Esophagus (tissue), 2 donors: ENCODE data around the gene TRIM29. TPM values are rescaled to one million over a fixed set of nuclear protein-coding genes. Genes with fewer than 3 reads are reported as not detected.

ENCODE experiments used
- H3K27ac ChIP-seq, 2 donors: one replicate each; pipeline ENCODE4 v1.5.1; 2013; ENCODE audit warnings: low read depth in 2 of 2, mild to moderate bottlenecking in 2 of 2, inconsistent platforms in 1 of 2, low read length in 1 of 2, moderate library complexity in 1 of 2
- H3K27me3 ChIP-seq, 2 donors: one replicate each; pipeline ENCODE4 v1.6.1; 2013; ENCODE audit warnings: low read length in 2 of 2, control low read depth in 1 of 2, mild to moderate bottlenecking in 1 of 2; ENCODE audit not compliant: insufficient read depth in 2 of 2, control insufficient read depth in 1 of 2
- H3K36me3 ChIP-seq, 2 donors: one replicate each; pipeline ENCODE4 v1.6.1; 2013; ENCODE audit warnings: low read length in 1 of 2; ENCODE audit not compliant: control insufficient read depth in 2 of 2, insufficient read depth in 2 of 2
- H3K4me1 ChIP-seq, 2 donors: one replicate each; pipeline ENCODE4 v1.6.1; 2013; ENCODE audit warnings: low read length in 1 of 2; ENCODE audit not compliant: control insufficient read depth in 2 of 2, insufficient read depth in 2 of 2
- H3K4me3 ChIP-seq, 2 donors: one replicate each; pipeline ENCODE4 v1.5.1; 2013; ENCODE audit warnings: low read length in 2 of 2, mild to moderate bottlenecking in 2 of 2, low read depth in 1 of 2, moderate library complexity in 1 of 2
- H3K9me3 ChIP-seq, 2 donors: one replicate each; pipeline ENCODE4 v1.6.1; 2013; ENCODE audit warnings: mild to moderate bottlenecking in 2 of 2, low read depth in 1 of 2, low read length in 1 of 2, moderate library complexity in 1 of 2; ENCODE audit not compliant: control insufficient read depth in 2 of 2, insufficient read depth in 1 of 2
- WGBS, 2 donors: extraction: QIAGEN DNeasy Blood & Tissue Kit; methylation state at CpG; one replicate each; pipeline ENCODE4 v1.1.7; 2013; 5-methylcytosine and 5-hydroxymethylcytosine counted together
- polyA plus RNA-seq, 2 donors: library from polyadenylated mRNA; stranded (reverse); fragments of 200-250 nt; gene quantifications; one replicate each; pipeline ENCODE4 v1.2.3, GENCODE V29; 2013
- donor health status: healthy with polysubstance abuse.
- donor health status: Bipolar disorder and iron deficiency.

The TRIM29 gene
- polyA plus RNA-seq, 2 donors, result 943 to 1,078 TPM

DNA sequence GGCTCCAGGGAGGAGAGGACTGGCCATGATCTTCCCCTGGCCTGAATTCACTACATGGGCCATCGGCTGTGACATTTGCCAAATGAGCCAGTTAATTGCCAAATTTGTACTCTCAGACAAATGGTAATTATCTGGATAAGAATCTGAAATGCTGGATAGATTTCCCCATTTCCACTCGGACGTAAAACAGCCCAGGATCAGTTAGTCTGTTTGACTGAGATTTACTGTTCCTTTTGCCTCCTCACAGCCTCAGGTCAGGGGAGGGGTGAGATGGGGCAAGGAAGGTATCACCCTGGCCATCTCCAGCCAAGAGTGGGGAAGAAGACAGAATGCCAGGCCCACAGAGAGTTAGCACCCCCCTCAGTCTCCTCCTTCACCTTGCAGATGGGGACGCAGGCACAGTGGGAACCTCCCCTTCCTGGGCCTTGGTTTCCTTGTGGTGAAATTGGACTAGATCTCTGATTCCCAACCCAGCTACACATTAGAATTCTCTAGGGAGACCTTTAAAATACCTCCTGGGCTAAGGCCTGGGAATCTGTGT is 5.2 kb downstream of the TRIM29 start:
- peaks cover 0 to 22% of the 10 kb centered on the region in 2 donors for H3K4me1 ChIP-seq
- peak overlapping the region; percentile 86 to 96 for H3K27ac ChIP-seq
- peaks cover 0 to 26% of the 10 kb centered on the region in 2 donors for H3K36me3 ChIP-seq
- peak overlapping the region; percentile 56 to 93 for H3K4me3 ChIP-seq
- no peaks in the 10 kb centered on the region for H3K9me3 ChIP-seq
- 55 to 56% methylated on average over 4 of the region's 4 CpGs for WGBS, 2 donors
- no peaks in the 10 kb centered on the region for H3K27me3 ChIP-seq

DNA sequence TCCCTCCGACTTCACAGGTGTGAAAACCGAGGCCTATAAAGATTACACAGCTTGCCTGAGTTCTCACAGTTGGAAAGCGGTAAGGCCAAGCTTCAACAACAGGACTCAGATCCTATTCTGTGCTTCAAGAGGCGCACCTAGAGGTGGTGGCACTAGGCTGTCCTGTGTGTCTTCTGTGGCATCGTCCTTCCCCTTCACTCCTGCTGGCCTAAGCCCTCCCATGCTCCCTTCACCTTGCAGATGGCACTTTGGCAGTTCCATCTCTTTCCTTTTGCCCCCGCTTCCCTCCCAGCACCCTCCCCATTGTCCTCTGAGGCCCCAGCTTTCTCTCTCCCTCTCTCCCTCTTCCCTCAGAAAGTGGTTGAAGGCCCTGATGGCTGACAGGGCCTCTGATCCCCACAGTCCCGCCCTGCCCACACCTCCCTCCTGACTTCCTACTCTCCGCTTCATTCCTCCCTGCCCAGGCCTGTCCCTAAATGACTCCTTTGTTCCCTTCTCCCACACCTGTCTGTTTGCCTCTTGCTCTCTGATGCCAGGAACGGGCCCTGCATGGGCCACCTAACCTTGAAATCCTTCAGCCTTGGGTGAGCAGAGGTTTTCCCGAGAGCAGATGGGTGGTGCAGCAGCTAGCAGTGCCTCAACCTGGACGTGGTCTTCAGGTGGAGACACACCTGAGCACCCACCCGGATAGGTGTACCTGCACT is 5.8 kb downstream of the TRIM29 start:
- peaks cover 0 to 29% of the 10 kb centered on the region in 2 donors for H3K36me3 ChIP-seq
- 41 to 45% methylated on average over 12 of the region's 12 CpGs for WGBS, 2 donors
- no peaks in the 10 kb centered on the region for H3K27me3 ChIP-seq
- H3K4me1 ChIP-seq, result peaks cover 0 to 22% of the 10 kb centered on the region in 2 donors
- H3K27ac ChIP-seq, result peak overlapping the region; percentile 86 to 96
- peak overlapping the region; percentile 56 to 93 for H3K4me3 ChIP-seq
- no peaks in the 10 kb centered on the region for H3K9me3 ChIP-seq

DNA sequence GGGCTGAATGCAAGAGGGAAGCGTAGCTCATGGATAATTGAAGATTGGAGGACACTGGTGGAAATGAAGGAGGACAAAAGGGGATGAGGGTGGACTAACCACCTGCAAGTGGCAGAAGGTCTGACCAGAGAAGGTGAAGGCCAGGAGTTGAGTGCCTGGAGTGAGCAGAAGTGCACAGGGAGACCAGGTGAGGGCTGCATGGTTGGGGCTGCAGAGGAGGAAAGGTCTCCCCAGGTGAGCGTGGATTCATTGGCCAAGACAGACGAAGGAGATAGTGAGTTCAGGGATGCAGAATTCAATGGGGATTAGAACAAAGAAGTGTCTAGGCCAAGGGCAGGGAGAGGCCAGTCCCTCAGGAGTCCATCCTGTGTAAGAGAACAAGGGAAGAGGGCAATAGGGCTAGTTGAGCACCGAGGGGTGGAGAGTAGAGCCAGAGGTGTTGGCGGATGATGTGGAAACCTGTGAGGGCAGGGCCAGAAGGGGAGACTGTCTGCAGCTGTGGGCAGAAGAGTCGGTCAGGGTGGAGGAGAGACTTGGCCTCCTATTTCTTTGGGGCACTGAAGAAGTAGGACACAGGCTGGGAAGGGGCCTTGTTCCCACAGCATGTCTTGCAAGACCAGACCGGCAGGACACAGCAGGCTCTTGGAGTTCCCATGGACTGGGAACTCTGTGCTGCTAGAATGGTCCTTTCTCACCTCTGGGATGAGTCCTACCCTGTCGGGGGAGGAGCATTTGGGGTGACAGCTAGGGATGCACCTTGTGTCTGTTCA is 6.7 kb downstream of the TRIM29 start:
- H3K4me3 ChIP-seq, result peak overlapping the region in 1 of 2 donors; percentile 93
- peaks cover 0 to 34% of the 10 kb centered on the region in 2 donors for H3K36me3 ChIP-seq
- 52 to 80% methylated on average over 8 of the region's 8 CpGs for WGBS, 2 donors
- no peaks in the 10 kb centered on the region for H3K27me3 ChIP-seq
- no peaks in the 10 kb centered on the region for H3K9me3 ChIP-seq
- peak overlapping the region; percentile 86 to 96 for H3K27ac ChIP-seq
- H3K4me1 ChIP-seq, result peaks cover 0 to 22% of the 10 kb centered on the region in 2 donors

DNA sequence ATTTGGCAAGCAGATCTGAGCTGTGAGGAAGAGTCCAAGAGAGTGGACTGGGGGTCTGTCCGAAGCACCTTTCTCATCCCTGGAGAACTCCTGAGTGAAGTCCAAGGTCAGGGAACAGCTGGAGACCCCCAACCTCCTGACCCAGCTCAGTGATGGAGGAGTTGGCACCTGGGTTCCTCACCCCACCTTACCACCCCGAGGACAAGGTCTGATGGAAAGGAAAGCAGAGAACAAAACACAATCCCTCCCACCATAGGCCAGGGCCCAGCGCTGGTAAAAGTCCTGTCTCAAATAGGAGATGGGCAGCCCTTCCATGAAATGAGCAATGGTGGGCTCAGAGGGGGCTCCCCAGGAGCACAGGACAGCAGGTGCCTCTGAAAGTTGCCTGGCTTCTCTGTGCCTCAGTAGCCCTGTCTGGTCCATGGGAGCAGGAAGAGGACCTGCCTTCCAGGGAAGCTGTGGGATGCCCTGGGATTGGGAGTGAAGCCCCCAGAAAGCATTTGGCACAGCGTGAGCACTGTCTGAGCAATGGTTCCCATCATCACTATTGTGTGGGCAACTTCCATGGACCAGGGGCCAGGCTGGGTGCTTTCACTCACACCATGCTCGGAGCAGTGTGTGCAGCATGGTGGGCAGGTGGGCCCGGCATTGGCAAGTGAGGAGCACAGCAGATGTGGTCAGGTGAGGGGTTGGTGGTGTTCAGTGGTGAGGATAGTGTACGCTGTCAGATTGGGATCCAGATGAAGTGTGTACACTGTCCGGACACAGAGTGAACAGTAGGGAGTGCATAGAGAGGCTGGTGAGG is 7.5 kb downstream of the TRIM29 start:
- peak overlapping the region; percentile 1 to 12 for H3K4me3 ChIP-seq
- 73 to 82% methylated on average over 8 of the region's 8 CpGs for WGBS, 2 donors
- no peaks in the 10 kb centered on the region for H3K9me3 ChIP-seq
- peaks cover 0 to 37% of the 10 kb centered on the region in 2 donors for H3K36me3 ChIP-seq
- H3K27me3 ChIP-seq, result no peaks in the 10 kb centered on the region
- peak overlapping the region; percentile 86 to 96 for H3K27ac ChIP-seq
- H3K4me1 ChIP-seq, result peaks cover 0 to 22% of the 10 kb centered on the region in 2 donors

GRCh38 chr11:120129570-120129969 is 8.3 kb downstream of the TRIM29 start:
- Histone ChIP-seq H3K9me3 (no peaks in the 10 kb centered on the region), H3K27ac (peak overlapping the region; percentile 86 to 96), H3K36me3 (peaks cover 0 to 38% of the 10 kb centered on the region in 2 donors), H3K4me3 (peak overlapping the region; percentile 2 to 11), H3K4me1 (peaks cover 0 to 22% of the 10 kb centered on the region in 2 donors), H3K27me3 (no peaks in the 10 kb centered on the region)
- 57 to 67% methylated on average over 9 of the region's 9 CpGs for WGBS, 2 donors

DNA sequence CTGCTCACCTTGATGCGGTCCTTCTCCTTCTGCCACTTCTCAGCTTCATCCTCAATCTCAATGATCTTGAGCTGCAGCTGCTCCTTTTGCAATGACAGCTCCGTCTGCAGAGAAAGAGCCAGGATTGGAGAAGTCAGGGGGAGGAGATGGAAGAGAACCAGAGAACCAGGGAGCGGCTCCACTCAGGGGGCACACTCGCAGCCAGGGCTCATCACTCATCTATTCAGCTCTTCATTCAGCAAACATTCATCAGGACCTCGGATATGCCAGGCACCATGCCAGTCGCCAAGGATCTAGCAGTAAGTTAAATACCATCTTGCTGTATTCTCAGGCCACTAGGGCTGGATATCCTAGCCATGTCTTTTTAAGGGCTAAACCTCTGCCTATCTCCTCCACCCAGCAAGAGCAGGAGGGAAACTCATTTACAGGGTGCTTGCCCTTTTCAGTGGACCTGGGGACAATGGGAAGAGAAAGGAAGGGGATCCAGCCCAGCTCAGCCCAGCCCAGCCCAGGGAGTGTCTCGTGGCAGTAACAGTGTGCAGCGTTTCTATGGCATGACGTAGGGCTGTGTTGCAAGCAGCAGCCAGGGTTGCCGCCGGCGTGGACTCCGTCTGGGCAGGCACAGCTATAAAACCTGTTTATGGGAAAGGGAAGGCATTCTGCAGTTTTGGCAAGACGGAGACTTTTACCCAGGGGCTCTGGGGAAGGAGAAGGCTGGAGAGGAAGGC is 9.4 kb downstream of the TRIM29 start:
- Histone ChIP-seq H3K4me1 (peaks cover 0 to 28% of the 10 kb centered on the region in 2 donors), H3K4me3 (no peak overlapping the region), H3K36me3 (peaks cover 0 to 37% of the 10 kb centered on the region in 2 donors), H3K27me3 (no peaks in the 10 kb centered on the region), H3K27ac (peak overlapping the region; percentile 86 to 96), H3K9me3 (no peaks in the 10 kb centered on the region)
- 42 to 51% methylated on average over 14 of the region's 14 CpGs for WGBS, 2 donors

- peak overlapping the region; percentile 86 to 96 for H3K27ac ChIP-seq
- H3K27me3 ChIP-seq, result no peaks in the 10 kb centered on the region
- peaks cover 0 to 46% of the 10 kb centered on the region in 2 donors for H3K36me3 ChIP-seq
- WGBS, 2 donors, result 82% methylated on average over 7 of the region's 7 CpGs
- no peak overlapping the region for H3K4me3 ChIP-seq
- H3K4me1 ChIP-seq, result peaks cover 0 to 38% of the 10 kb centered on the region in 2 donors
- no peaks in the 10 kb centered on the region for H3K9me3 ChIP-seq
Measured at GRCh38 chr11:120127236-120127635, 10.7 kb downstream of the TRIM29 start.

DNA sequence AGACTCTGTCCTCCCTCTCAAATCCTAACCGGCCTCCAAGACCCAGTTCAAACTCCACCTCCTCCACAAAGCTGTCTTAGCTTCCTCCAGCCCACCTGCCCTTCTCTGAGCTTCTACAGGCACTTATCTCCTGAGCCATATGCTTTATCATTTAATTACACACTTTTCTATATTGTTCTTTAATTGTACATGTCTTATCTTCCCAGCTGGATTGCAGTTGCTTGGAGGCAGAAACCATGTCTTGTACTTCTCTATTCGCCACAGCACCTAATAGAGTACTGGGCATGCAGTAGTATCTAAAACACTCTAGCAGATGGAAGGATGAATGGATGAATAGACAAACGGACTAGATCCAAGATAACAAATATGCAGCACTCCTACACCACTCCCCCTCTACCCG is 11.3 kb downstream of the TRIM29 start:
- Histone ChIP-seq H3K27me3 (no peaks in the 10 kb centered on the region), H3K36me3 (peaks cover 0 to 48% of the 10 kb centered on the region in 2 donors), H3K4me1 (peaks cover 0 to 42% of the 10 kb centered on the region in 2 donors), H3K4me3 (no peak overlapping the region), H3K27ac (peak overlapping the region; percentile 48 to 59), H3K9me3 (no peaks in the 10 kb centered on the region)
- WGBS, 2 donors, result 67 to 71% methylated on average over 4 of the region's 4 CpGs
